Measurements from ENCODE around the gene SALL3. TPM values are rescaled to one million over a fixed set of nuclear protein-coding genes. Genes with fewer than 3 reads are reported as not detected.

The SALL3 gene
- total RNA-seq, 4 donors from 2014 or later, result 0.12 TPM; not detected in 3

DNA sequence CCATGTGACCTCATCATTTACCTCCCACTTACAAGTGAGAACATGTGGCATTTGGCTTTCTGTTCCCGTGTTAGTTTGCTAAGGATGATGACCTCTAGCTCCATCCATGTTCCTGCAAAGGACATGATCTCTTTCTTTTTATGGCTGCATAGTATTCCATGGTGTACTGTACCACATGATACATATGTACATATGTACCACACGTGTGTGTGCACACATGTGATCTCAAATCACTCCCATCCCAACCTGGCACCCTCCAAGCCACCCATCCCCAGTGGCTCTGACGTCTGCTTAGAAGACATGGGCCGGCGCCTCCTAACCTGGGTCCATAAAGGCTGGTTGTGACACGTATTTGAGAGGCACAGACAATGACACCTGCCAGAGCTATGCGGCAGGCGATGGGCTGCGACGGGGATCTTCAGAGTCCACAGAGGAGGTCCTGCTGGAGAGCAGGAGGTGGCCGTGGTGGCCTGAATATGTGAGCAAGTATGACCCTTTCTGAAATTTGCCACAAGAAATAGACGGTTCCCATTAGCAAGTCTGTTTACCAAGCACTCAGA, 8.8 kb upstream of the SALL3 start:
- TF ChIP-seq, protein P1, sequence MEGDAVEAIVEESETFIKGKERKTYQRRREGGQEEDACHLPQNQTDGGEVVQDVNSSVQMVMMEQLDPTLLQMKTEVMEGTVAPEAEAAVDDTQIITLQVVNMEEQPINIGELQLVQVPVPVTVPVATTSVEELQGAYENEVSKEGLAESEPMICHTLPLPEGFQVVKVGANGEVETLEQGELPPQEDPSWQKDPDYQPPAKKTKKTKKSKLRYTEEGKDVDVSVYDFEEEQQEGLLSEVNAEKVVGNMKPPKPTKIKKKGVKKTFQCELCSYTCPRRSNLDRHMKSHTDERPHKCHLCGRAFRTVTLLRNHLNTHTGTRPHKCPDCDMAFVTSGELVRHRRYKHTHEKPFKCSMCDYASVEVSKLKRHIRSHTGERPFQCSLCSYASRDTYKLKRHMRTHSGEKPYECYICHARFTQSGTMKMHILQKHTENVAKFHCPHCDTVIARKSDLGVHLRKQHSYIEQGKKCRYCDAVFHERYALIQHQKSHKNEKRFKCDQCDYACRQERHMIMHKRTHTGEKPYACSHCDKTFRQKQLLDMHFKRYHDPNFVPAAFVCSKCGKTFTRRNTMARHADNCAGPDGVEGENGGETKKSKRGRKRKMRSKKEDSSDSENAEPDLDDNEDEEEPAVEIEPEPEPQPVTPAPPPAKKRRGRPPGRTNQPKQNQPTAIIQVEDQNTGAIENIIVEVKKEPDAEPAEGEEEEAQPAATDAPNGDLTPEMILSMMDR (IDR thresholded peaks at IDR 0.05), result no peak

DNA sequence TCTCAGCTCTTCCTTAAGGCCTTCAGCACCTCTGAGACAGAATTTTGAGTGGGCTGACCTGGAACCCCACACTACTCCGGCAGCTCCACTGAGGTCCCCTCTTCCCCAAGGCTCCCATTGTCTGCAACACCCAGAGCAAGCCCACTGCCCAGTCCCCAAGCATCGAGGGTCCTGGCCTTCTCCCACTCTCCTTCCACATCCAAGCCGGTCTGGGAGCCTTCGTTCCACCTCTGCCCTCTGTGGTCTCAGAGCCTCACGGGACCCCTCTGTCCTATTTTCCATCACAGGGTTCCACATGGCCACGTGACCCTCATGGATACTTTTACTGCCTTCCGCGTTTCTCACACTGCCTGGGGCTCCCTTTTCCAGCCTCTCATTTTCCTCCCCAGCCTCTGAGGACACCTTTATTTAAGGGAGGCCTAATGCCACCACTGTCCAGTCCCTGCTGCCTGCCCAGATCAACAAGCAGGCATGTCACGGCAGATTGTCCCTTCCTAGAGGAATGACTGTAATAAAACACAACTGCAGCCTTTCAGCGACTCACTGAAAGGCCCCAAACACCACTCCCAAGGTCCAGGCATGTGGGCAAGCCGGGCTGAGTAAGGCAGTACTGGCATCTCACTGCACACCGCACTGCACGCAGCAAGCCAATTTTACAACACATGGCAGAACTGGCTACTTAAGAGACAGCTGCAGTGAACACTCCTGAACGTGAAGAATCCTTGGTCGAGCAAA, 7.9 kb upstream of the SALL3 start:
- no peak for DNase-seq (ENCODE audit: low spot score)
- TF ChIP-seq, protein P1 (IDR thresholded peaks at IDR 0.05), result no peak
- no peak for ATAC-seq (ENCODE audit: low FRiP score)

More for the DNA sequence above, 8.8 kb upstream of the SALL3 start:
- ATAC-seq (ENCODE audit: low FRiP score), result no peak
- no peak for DNase-seq (ENCODE audit: low spot score)

GRCh38 chr18:78972385-78972918, 7.2 kb upstream of the SALL3 start:
- ATAC-seq (ENCODE audit: low FRiP score) (no peak), DNase-seq (ENCODE audit: low spot score) (no peak)
- TF ChIP-seq, protein P1 (IDR thresholded peaks at IDR 0.05), result no peak

GRCh38 chr18:78972930-78973331, 6.7 kb upstream of the SALL3 start:
- DNase-seq (ENCODE audit: low spot score) (no peak), ATAC-seq (ENCODE audit: low FRiP score) (no peak)
- TF ChIP-seq, protein P1 (IDR thresholded peaks at IDR 0.05), result no peak

- ATAC-seq (ENCODE audit: low FRiP score), result no peak
- TF ChIP-seq, protein P1 (IDR thresholded peaks at IDR 0.05), result no peak
- no peak for DNase-seq (ENCODE audit: low spot score)
These were observed 6.1 kb upstream of the SALL3 start for GRCh38 chr18:78973357-78974083.

- DNase-seq (ENCODE audit: low spot score) (no peak), ATAC-seq (ENCODE audit: low FRiP score) (no peak)
- TF ChIP-seq, protein P1 (IDR thresholded peaks at IDR 0.05), result no peak
These were observed 5.4 kb upstream of the SALL3 start for GRCh38 chr18:78974115-78974761.

Measured in omental fat pad (tissue), 4 donors.